IMR-90 (cell line): Measurements from ENCODE around the gene CIBAR2. TPM values are rescaled to one million over a fixed set of nuclear protein-coding genes. Genes with fewer than 3 reads are reported as not detected.

Source experiments
- ATAC-seq: fragments of 200-7000 bp; cut with Tn5 transposase; 2 replicates; pipeline ENCODE4 v1.9.1; 2020; ENCODE audit warnings: low read depth, mild to moderate bottlenecking, moderate library complexity
- BruUV-seq: library from RNA; stranded (reverse); fragments of 400-500 nt; replicated peaks from 2 replicates; lab custom pipeline; 2021; lab: Mats Ljungman, UMichigan
- CTCF ChIA-PET: fragments of 300-600 bp; formaldehyde crosslinking; extraction: SDS; loops from one replicate; lab custom pipeline; 2021; ENCODE audit warnings: antibody characterized with exemption; lab: Yijun Ruan, JAX
- POLR2A ChIA-PET: fragments of 300-600 bp; sonication (Branson Sonifier 250); formaldehyde crosslinking; loops from one replicate; lab custom pipeline; 2022; ENCODE audit warnings: antibody characterized with exemption; ENCODE audit not compliant: unreplicated experiment; lab: Charles Lee
- DNase-seq: peaks from one replicate; pipeline ENCODE4 v3.0.0; 2013
- H2AFZ ChIP-seq: replicated peaks from 2 replicates; pipeline ENCODE3; 2013; ENCODE audit warnings: low read length, mild to moderate bottlenecking; ENCODE audit not compliant: poor library complexity
- H2AK5ac ChIP-seq: 2 replicates; pipeline ENCODE4 v1.6.1; 2013; ENCODE audit warnings: low read depth, low read length, inconsistent platforms
- H2AK9ac ChIP-seq: replicated peaks from 2 replicates; pipeline ENCODE3; 2013; ENCODE audit warnings: mild to moderate bottlenecking, low read depth, low read length, moderate library complexity; ENCODE audit not compliant: poor library complexity
- H2BK120ac ChIP-seq: 2 replicates; pipeline ENCODE4 v1.6.1; 2013; ENCODE audit warnings: low read depth, low read length, inconsistent platforms
- H2BK15ac ChIP-seq: 3 replicates; pipeline ENCODE4 v1.6.1; 2013; ENCODE audit warnings: low read depth, low read length, inconsistent platforms
- H2BK20ac ChIP-seq: 2 replicates; pipeline ENCODE4 v1.6.1; 2013; ENCODE audit warnings: low read depth, mild to moderate bottlenecking, inconsistent platforms, low read length, moderate library complexity
- H2BK5ac ChIP-seq: 2 replicates; pipeline ENCODE4 v1.6.1; 2013; ENCODE audit warnings: mild to moderate bottlenecking, low read depth, low read length, inconsistent platforms; ENCODE audit not compliant: poor library complexity, severe bottlenecking
- H3K14ac ChIP-seq: replicated peaks from 2 replicates; pipeline ENCODE4 v1.6.1; 2013; ENCODE audit warnings: low read depth, low read length, inconsistent platforms
- H3K18ac ChIP-seq: 2 replicates; pipeline ENCODE4 v1.6.1; 2013; ENCODE audit warnings: low read depth, low read length, control low read depth
- H3K23ac ChIP-seq: 2 replicates; pipeline ENCODE4 v1.6.1; 2013; ENCODE audit warnings: low read depth, low read length, inconsistent platforms
- H3K27ac ChIP-seq: 2 replicates; pipeline ENCODE4 v1.5.1; 2013; ENCODE audit warnings: mild to moderate bottlenecking, control low read depth, low read length; ENCODE audit not compliant: insufficient read depth
- H3K27me3 ChIP-seq: 2 replicates; pipeline ENCODE4 v1.6.1; 2013; ENCODE audit warnings: low read length; ENCODE audit not compliant: control insufficient read depth, insufficient read depth
- H3K36me3 ChIP-seq: 2 replicates; pipeline ENCODE4 v1.6.1; 2013; ENCODE audit warnings: low read length, mixed read lengths; ENCODE audit not compliant: control insufficient read depth, insufficient read depth
- H3K4ac ChIP-seq: 2 replicates; pipeline ENCODE4 v1.6.1; 2013; ENCODE audit warnings: low read depth, low read length, inconsistent platforms
- H3K4me1 ChIP-seq: 2 replicates; pipeline ENCODE4 v1.6.1; 2013; ENCODE audit warnings: low read length, mixed read lengths; ENCODE audit not compliant: control insufficient read depth, insufficient read depth
- H3K4me2 ChIP-seq: 2 replicates; pipeline ENCODE4 v1.6.1; 2013; ENCODE audit warnings: low read depth, mild to moderate bottlenecking, control low read depth, low read length, moderate library complexity
- H3K4me3 ChIP-seq: 2 replicates; pipeline ENCODE4 v1.5.1; 2013; ENCODE audit warnings: low read depth, mild to moderate bottlenecking, control low read depth, low read length, moderate library complexity; ENCODE audit not compliant: insufficient read depth
- H3K56ac ChIP-seq: 2 replicates; pipeline ENCODE4 v1.6.1; 2013; ENCODE audit warnings: low read length, inconsistent platforms; ENCODE audit not compliant: insufficient read depth; ENCODE audit errors: extremely low read depth
- H3K79me1 ChIP-seq, 2 experiments: 2 replicates each; pipeline ENCODE4 v1.6.1; 2013; ENCODE audit warnings: low read length in 2 of 2, inconsistent platforms in 1 of 2, low read depth in 1 of 2
- H3K9ac ChIP-seq: 2 replicates; pipeline ENCODE4 v1.6.1; 2013; ENCODE audit warnings: low read depth, low read length, control low read depth
- H3K9me1 ChIP-seq: 2 replicates; pipeline ENCODE4 v1.6.1; 2013; ENCODE audit warnings: low read length, inconsistent platforms; ENCODE audit not compliant: insufficient read depth
- H3K9me3 ChIP-seq: 2 replicates; pipeline ENCODE4 v1.6.1; 2013; ENCODE audit warnings: low read length; ENCODE audit not compliant: control insufficient read depth, insufficient read depth
- H4K20me1 ChIP-seq: 2 replicates; pipeline ENCODE4 v1.6.1; 2013; ENCODE audit warnings: low read length, inconsistent platforms; ENCODE audit not compliant: insufficient read depth
- H4K5ac ChIP-seq: 2 replicates; pipeline ENCODE4 v1.6.1; 2013; ENCODE audit warnings: mild to moderate bottlenecking, low read depth, low read length, control low read depth
- H4K8ac ChIP-seq, 2 experiments: 2 replicates each; pipeline ENCODE4 v1.6.1; 2013; ENCODE audit warnings: low read depth in 2 of 2, low read length in 2 of 2, control low read depth in 1 of 2, inconsistent platforms in 1 of 2
- H4K91ac ChIP-seq: 2 replicates; pipeline ENCODE4 v1.6.1; 2013; ENCODE audit warnings: low read depth, low read length, inconsistent platforms; ENCODE audit not compliant: insufficient read depth
- BHLHE40 ChIP-seq: fragments of 150-350 bp; IDR thresholded peaks from 2 replicates; pipeline ENCODE4 v1.6.1; 2016; ENCODE audit warnings: mild to moderate bottlenecking, low read depth, low read length
- CEBPB ChIP-seq: IDR thresholded peaks from 2 replicates; pipeline ENCODE4 v1.6.1; 2012; ENCODE audit warnings: low read depth, low read length, improper control_type of control experiment
- CHD1 ChIP-seq: IDR thresholded peaks from 2 replicates; pipeline ENCODE4 v1.6.1; 2012; ENCODE audit warnings: low read depth, low read length, improper control_type of control experiment
- FOS ChIP-seq: fragments of 150-350 bp; IDR thresholded peaks from 2 replicates; pipeline ENCODE4 v1.6.1; 2016; ENCODE audit warnings: low read depth, low read length
- MAFK ChIP-seq: IDR thresholded peaks from 2 replicates; pipeline ENCODE4 v1.6.1; 2012; ENCODE audit warnings: low read depth, low read length, improper control_type of control experiment
- MAZ ChIP-seq: IDR thresholded peaks from 2 replicates; pipeline ENCODE4 v1.6.1; 2012; ENCODE audit warnings: low read depth, mild to moderate bottlenecking, low read length, improper control_type of control experiment, moderate library complexity, borderline replicate concordance
- MXI1 ChIP-seq: IDR thresholded peaks from 2 replicates; pipeline ENCODE4 v1.6.1; 2012; ENCODE audit warnings: low read depth, mild to moderate bottlenecking, low read length, moderate library complexity, borderline replicate concordance
- NFE2L2 ChIP-seq: fragments of 150-350 bp; IDR thresholded peaks from 2 replicates; pipeline ENCODE4 v1.6.1; 2016; ENCODE audit warnings: low read depth, mild to moderate bottlenecking, low read length
- POLR2A ChIP-seq: IDR thresholded peaks from 2 replicates; pipeline ENCODE4 v1.6.1; 2012; ENCODE audit warnings: mild to moderate bottlenecking, low read depth, low read length
- RAD21 ChIP-seq: IDR thresholded peaks from 2 replicates; pipeline ENCODE4 v1.6.1; 2012; ENCODE audit warnings: low read length, improper control_type of control experiment
- RCOR1 ChIP-seq: IDR thresholded peaks from 2 replicates; pipeline ENCODE4 v1.6.1; 2012; ENCODE audit warnings: mild to moderate bottlenecking, low read length, improper control_type of control experiment; ENCODE audit not compliant: insufficient replicate concordance
- RFX5 ChIP-seq: IDR thresholded peaks from 2 replicates; pipeline ENCODE4 v1.8.0; 2012; ENCODE audit warnings: low read depth, mild to moderate bottlenecking, low read length, moderate library complexity
- SMC3 ChIP-seq: fragments of 150-350 bp; IDR thresholded peaks from 2 replicates; pipeline ENCODE4 v1.6.1; 2016; ENCODE audit warnings: low read depth, mild to moderate bottlenecking, antibody characterized with exemption, low read length, moderate library complexity
- WGBS, 2 experiments: methylation state at CpG; one replicate each; pipeline versions ENCODE4 v1.1.5 to v1.1.7; 2013; ENCODE audit warnings: missing lambda C conversion rate in 2 of 2; ENCODE audit not compliant: insufficient read length in 1 of 2; ENCODE audit errors: extremely low coverage in 2 of 2; 5-methylcytosine and 5-hydroxymethylcytosine counted together
- dilution Hi-C: fragments of 300-500 bp; cut with HindIII; formaldehyde crosslinking; loops from one replicate; pipeline ENCODE4 v1.14.3; 2018; ENCODE audit warnings: low sequenced_read_pairs; ENCODE audit not compliant: unreplicated experiment
- in situ Hi-C: fragments of 300-500 bp; cut with MboI; formaldehyde crosslinking; loops from 3 replicates; pipeline ENCODE4 v1.14.3; 2019; ENCODE audit warnings: low sequenced_read_pairs, inconsistent platforms, mixed read lengths
- intact Hi-C: fragments of 100-400 bp; cut with micrococcal nuclease; formaldehyde crosslinking; loops from 2 replicates; pipeline ENCODE4 v1.10.0; 2022
- polyA plus RNA-seq, 3 experiments: library from polyadenylated mRNA; depleted of rRNA; stranded (reverse); fragments of >200 nt; gene quantifications; 2 replicates each; pipeline ENCODE4 v1.2.3, GENCODE V29; 2012; ENCODE audit warnings: low replicate concordance in 1 of 3
- total RNA-seq: library from RNA; depleted of rRNA; stranded (reverse); fragments of >200 nt; gene quantifications from 2 replicates; pipeline ENCODE4 v1.2.3, GENCODE V29; 2012
- TF ChIP-seq, protein P1 (sequence below): fragments of 150-350 bp; IDR thresholded peaks from 2 replicates; pipeline ENCODE4 v1.6.1; 2017; ENCODE audit warnings: mild to moderate bottlenecking, antibody characterized with exemption, low read length, low read depth
- TF ChIP-seq, protein P2 (sequence below): fragments of 150-350 bp; IDR thresholded peaks from 2 replicates; pipeline ENCODE4 v1.6.1; 2016; ENCODE audit warnings: low read depth, mild to moderate bottlenecking, low read length, moderate library complexity, borderline replicate concordance
- TF ChIP-seq, protein P3 (sequence below): conservative IDR thresholded peaks from 2 replicates; pipeline ENCODE4 v1.5.1; 2012; ENCODE audit warnings: mild to moderate bottlenecking, low read depth, low read length, improper control_type of control experiment

CIBAR2 gene
- total and polyA plus RNA-seq, 2 of the 4 experiments (the other 2 are of a cell fraction), result 0.18 to 0.24 TPM

DNA sequence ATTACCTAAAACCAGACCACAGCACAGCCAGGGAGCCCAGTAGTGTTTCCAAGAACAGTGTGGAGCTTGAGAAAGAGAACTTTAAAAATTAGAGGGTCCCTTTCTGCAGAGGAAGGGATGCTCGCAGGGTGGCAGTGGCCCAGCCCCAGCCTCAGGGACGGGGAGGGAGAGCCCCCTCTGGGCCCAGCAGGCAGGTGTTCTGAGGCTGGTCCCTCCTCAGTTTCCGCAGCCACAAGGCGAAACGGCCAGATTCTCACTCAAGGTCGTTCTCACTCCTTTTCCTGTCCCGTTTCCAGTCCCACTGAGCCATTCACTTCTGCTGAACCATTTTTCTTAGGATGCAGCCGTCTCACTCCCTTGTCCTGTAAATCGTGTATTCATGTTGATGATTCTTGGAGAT, 20.0 kb downstream of the CIBAR2 start:
- no peak overlapping the region for H4K5ac ChIP-seq
- no peak overlapping the region for H3K4me2 ChIP-seq
- 89% methylated on average over 6 of the region's 9 CpGs; no CpG with 5 or more reads in 1 of the 2 experiments for WGBS, 2 experiments
- ChIA-PET CTCF (no interaction called here), POLR2A (no interaction called here)
- peaks cover 2% of the 10 kb centered on the region; the same call in 1 of the 2 replicates for H3K36me3 ChIP-seq
- no peak overlapping the region for H2AFZ ChIP-seq
- H3K14ac ChIP-seq, result no peak overlapping the region
- no peaks in the 10 kb centered on the region for H3K9me1 ChIP-seq
- no peak overlapping the region for H3K18ac ChIP-seq
- no peak overlapping the region for H3K9ac ChIP-seq
- no peak overlapping the region for H3K56ac ChIP-seq
- H3K4me3 ChIP-seq, result no peak overlapping the region
- dilution Hi-C loops, result no loop called here
- H2BK15ac ChIP-seq, result no peak overlapping the region
- H3K27ac ChIP-seq, result no peak overlapping the region
- no peaks in the 10 kb centered on the region for H3K79me1 ChIP-seq
- H3K23ac ChIP-seq, result no peak overlapping the region
- no peaks in the 10 kb centered on the region for H4K20me1 ChIP-seq
- peaks cover 25% of the 10 kb centered on the region for H3K27me3 ChIP-seq
- no peak overlapping the region for H2BK5ac ChIP-seq
- intact Hi-C loops, result no loop called here
- H2BK20ac ChIP-seq, result no peak overlapping the region
- no peak overlapping the region for H4K91ac ChIP-seq
- no peak overlapping the region for H2AK9ac ChIP-seq
- no peak for TF ChIP-seq POLR2A
- TF ChIP-seq, protein P1, sequence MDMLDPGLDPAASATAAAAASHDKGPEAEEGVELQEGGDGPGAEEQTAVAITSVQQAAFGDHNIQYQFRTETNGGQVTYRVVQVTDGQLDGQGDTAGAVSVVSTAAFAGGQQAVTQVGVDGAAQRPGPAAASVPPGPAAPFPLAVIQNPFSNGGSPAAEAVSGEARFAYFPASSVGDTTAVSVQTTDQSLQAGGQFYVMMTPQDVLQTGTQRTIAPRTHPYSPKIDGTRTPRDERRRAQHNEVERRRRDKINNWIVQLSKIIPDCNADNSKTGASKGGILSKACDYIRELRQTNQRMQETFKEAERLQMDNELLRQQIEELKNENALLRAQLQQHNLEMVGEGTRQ, result no peak
- TF ChIP-seq CEBPB, result no peak
- TF ChIP-seq MXI1, result no peak
- no peak for TF ChIP-seq CHD1
- no peak for TF ChIP-seq RFX5
- no peak for TF ChIP-seq SMC3
- no peak for TF ChIP-seq MAFK
- no peak for TF ChIP-seq BHLHE40
- no peak for TF ChIP-seq FOS
- TF ChIP-seq, protein P2, sequence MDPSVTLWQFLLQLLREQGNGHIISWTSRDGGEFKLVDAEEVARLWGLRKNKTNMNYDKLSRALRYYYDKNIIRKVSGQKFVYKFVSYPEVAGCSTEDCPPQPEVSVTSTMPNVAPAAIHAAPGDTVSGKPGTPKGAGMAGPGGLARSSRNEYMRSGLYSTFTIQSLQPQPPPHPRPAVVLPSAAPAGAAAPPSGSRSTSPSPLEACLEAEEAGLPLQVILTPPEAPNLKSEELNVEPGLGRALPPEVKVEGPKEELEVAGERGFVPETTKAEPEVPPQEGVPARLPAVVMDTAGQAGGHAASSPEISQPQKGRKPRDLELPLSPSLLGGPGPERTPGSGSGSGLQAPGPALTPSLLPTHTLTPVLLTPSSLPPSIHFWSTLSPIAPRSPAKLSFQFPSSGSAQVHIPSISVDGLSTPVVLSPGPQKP, result no peak
- TF ChIP-seq RCOR1, result no peak
- no peak for TF ChIP-seq MAZ
- no peak for TF ChIP-seq NFE2L2
- no peak for TF ChIP-seq RAD21
- TF ChIP-seq, protein P3, sequence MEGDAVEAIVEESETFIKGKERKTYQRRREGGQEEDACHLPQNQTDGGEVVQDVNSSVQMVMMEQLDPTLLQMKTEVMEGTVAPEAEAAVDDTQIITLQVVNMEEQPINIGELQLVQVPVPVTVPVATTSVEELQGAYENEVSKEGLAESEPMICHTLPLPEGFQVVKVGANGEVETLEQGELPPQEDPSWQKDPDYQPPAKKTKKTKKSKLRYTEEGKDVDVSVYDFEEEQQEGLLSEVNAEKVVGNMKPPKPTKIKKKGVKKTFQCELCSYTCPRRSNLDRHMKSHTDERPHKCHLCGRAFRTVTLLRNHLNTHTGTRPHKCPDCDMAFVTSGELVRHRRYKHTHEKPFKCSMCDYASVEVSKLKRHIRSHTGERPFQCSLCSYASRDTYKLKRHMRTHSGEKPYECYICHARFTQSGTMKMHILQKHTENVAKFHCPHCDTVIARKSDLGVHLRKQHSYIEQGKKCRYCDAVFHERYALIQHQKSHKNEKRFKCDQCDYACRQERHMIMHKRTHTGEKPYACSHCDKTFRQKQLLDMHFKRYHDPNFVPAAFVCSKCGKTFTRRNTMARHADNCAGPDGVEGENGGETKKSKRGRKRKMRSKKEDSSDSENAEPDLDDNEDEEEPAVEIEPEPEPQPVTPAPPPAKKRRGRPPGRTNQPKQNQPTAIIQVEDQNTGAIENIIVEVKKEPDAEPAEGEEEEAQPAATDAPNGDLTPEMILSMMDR, result no peak
- no peak overlapping the region for H4K8ac ChIP-seq
- H2AK5ac ChIP-seq, result no peak overlapping the region
- H3K4me1 ChIP-seq, result no peaks in the 10 kb centered on the region
- BruUV-seq, result no TSS peak
- in situ Hi-C loops, result no loop called here
- DNase-seq (no peak), ATAC-seq (no peak)
- no peaks in the 10 kb centered on the region for H3K9me3 ChIP-seq
- H3K4ac ChIP-seq, result no peak overlapping the region
- no peak overlapping the region for H2BK120ac ChIP-seq
